ENCODE data around the gene DCBLD1. TPM values are rescaled to one million over a fixed set of nuclear protein-coding genes. Genes with fewer than 3 reads are reported as not detected.

The DCBLD1 gene
- total RNA-seq, 1 experiment from 2014 or later: 11.2 TPM

GRCh38 chr6:117568247-117568646 lies 85.8 kb downstream of the DCBLD1 start:
- H3K9me3 Mint-ChIP-seq: no peaks in the 10 kb centered on the region
- CTCF ChIA-PET: interaction anchor here (1.0 to 2.0 kb wide), 2 partner anchors 9 to 118 kb away, joined by 3 to 5 read pairs; no protein-coding TSS in a partner anchor
- no peaks in the 10 kb centered on the region for H3K4me1 Mint-ChIP-seq
- DNase-seq (ENCODE audit: low spot score) (no peak), ATAC-seq (no peak)
- H3K27ac Mint-ChIP-seq: no peak overlapping the region
- POLR2A ChIA-PET: no interaction called here
- H3K27me3 Mint-ChIP-seq (ENCODE audit: low read depth): no peaks in the 10 kb centered on the region
- no peak for TF ChIP-seq TEAD1 (CRISPR knock-in tag; IDR thresholded peaks at IDR 0.05)
- TF ChIP-seq ZNF416 (CRISPR knock-in tag; IDR thresholded peaks at IDR 0.05): no peak
- no peak for TF ChIP-seq STAT6 (CRISPR knock-in tag; conservative IDR thresholded peaks at IDR 0.05; ENCODE audit: low read depth)
- no peak for TF ChIP-seq MXD4 (CRISPR knock-in tag; IDR thresholded peaks at IDR 0.05; ENCODE audit: borderline replicate concordance)
- TF ChIP-seq JUN (CRISPR knock-in tag; IDR thresholded peaks at IDR 0.05): no peak
- TF ChIP-seq ESRRA (CRISPR knock-in tag; IDR thresholded peaks at IDR 0.05; ENCODE audit: borderline replicate concordance): no peak
- no peak for TF ChIP-seq NR3C1 (CRISPR knock-in tag; conservative IDR thresholded peaks at IDR 0.05; ENCODE audit: low read depth)
- TF ChIP-seq ZNF281 (CRISPR knock-in tag; IDR thresholded peaks at IDR 0.05): no peak
- TF ChIP-seq CREM (CRISPR knock-in tag; IDR thresholded peaks at IDR 0.05): no peak
- TF ChIP-seq TP53 (CRISPR knock-in tag; IDR thresholded peaks at IDR 0.05): no peak
- no peak for TF ChIP-seq PREB (CRISPR knock-in tag; IDR thresholded peaks at IDR 0.05; ENCODE audit: borderline replicate concordance)
- TF ChIP-seq ZBTB43 (CRISPR knock-in tag; IDR thresholded peaks at IDR 0.05): no peak
- TF ChIP-seq MAX (CRISPR knock-in tag; IDR thresholded peaks at IDR 0.05): no peak
- no peak for TF ChIP-seq NFATC4 (CRISPR knock-in tag; IDR thresholded peaks at IDR 0.05)
- TF ChIP-seq CREB1 (CRISPR knock-in tag; IDR thresholded peaks at IDR 0.05): no peak
- TF ChIP-seq ERG (CRISPR knock-in tag; IDR thresholded peaks at IDR 0.05): no peak
- no peak for TF ChIP-seq FOXP1 (CRISPR knock-in tag; IDR thresholded peaks at IDR 0.05; ENCODE audit: borderline replicate concordance)
- no peak for TF ChIP-seq JAZF1 (CRISPR knock-in tag; IDR thresholded peaks at IDR 0.05)
- peaks cover 34% of the 10 kb centered on the region for H3K36me3 Mint-ChIP-seq
- no peak overlapping the region for H3K4me3 Mint-ChIP-seq
